GM06990 (cell line): ENCODE measurements around the gene BABAM2.

Experiments
- DNase-seq: peaks from one replicate; pipeline ENCODE4 v3.0.0-alpha.2; 2011; ENCODE audit not compliant: insufficient read length; ENCODE audit errors: extremely low read depth
- H3K27me3 ChIP-seq: replicated peaks from 2 replicates; pipeline ENCODE4 v1.6.0; 2011; ENCODE audit warnings: low read length; ENCODE audit not compliant: control insufficient read depth, insufficient read depth
- H3K36me3 ChIP-seq: 2 replicates; pipeline ENCODE4 v1.5.1; 2011; ENCODE audit warnings: low read length; ENCODE audit not compliant: control insufficient read depth, insufficient read depth
- H3K4me3 ChIP-seq: replicated peaks from 2 replicates; pipeline ENCODE4 v1.5.1; 2011; ENCODE audit warnings: low read depth, mild to moderate bottlenecking, control low read depth, low read length
- TF ChIP-seq, protein P1 (sequence below): IDR thresholded peaks from 2 replicates; pipeline ENCODE4 v1.5.1; 2011; ENCODE audit warnings: low read length, control low read depth, mild to moderate bottlenecking, inconsistent platforms; ENCODE audit not compliant: insufficient read depth, poor library complexity, severe bottlenecking

BABAM2 gene

DNA sequence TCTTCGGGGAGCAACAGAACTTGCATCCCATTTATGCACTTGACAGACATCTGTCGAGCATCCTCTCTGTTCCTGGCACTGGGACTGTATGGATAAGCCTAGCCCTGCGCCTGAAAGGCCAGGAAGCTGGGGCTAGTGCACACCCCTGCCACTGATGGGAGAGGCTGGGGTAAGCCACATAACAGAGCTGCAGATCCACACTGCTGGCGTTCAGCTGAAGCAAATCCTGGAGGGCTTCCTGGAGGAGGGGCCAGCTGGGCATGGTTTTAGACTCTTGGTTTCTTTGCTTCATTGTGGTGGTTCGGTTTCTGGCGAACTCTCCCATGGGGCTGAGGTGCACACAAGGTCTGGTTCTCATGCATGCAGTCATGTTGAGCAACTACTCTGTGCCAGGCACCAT is 456.7 kb downstream of the BABAM2 start:
- no peaks in the 10 kb centered on the region for H3K27me3 ChIP-seq
- no peaks in the 10 kb centered on the region for H3K36me3 ChIP-seq
- TF ChIP-seq, protein P1, sequence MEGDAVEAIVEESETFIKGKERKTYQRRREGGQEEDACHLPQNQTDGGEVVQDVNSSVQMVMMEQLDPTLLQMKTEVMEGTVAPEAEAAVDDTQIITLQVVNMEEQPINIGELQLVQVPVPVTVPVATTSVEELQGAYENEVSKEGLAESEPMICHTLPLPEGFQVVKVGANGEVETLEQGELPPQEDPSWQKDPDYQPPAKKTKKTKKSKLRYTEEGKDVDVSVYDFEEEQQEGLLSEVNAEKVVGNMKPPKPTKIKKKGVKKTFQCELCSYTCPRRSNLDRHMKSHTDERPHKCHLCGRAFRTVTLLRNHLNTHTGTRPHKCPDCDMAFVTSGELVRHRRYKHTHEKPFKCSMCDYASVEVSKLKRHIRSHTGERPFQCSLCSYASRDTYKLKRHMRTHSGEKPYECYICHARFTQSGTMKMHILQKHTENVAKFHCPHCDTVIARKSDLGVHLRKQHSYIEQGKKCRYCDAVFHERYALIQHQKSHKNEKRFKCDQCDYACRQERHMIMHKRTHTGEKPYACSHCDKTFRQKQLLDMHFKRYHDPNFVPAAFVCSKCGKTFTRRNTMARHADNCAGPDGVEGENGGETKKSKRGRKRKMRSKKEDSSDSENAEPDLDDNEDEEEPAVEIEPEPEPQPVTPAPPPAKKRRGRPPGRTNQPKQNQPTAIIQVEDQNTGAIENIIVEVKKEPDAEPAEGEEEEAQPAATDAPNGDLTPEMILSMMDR = no peak
- no peak for DNase-seq
- H3K4me3 ChIP-seq = no peak overlapping the region

DNA sequence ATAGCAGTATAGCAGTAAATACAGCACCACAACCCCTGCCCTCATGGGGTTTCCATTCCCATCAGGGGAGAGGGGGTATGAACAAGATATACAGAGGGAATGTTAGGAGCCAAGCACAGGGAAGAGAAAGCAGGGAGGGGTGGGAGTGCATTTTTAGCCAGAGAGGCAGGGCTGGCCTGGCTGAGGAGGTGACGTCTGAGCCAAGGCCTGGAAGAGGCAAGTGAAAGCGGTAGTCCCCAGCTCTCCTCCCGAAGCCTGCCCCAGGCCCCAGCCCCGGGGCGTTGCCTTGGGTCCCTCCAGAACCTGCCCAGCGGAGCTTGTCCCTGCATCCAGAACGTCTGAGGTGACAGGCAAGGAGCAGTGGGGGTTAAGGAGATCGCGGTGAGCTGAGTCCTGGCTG is 457.1 kb downstream of the BABAM2 start:
- TF ChIP-seq, protein P1 = no peak
- no peak for DNase-seq
- Histone ChIP-seq H3K27me3 (no peaks in the 10 kb centered on the region), H3K36me3 (no peaks in the 10 kb centered on the region), H3K4me3 (no peak overlapping the region)

DNA sequence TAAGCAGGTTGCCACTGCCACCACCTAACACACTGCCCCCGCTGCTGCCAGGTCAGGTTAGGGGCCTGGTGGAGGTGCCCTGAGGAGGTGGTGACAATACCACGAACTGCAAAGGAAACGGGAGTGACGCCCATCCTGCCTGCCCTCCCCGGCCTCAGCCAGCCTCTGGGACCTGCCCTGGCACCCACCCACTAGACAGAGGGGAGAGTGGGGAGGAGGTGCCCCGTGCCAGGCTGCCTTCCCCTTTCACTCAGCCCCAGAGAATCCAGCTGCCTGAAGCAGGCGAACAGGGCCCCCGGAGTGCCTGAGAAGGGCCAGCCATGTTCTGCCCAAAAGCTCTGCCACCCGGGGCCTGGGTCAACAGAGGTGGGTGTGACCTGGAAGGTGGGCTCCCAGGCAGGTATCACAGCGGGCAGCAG is 457.6 kb downstream of the BABAM2 start:
- Histone ChIP-seq H3K27me3 (no peaks in the 10 kb centered on the region), H3K36me3 (no peaks in the 10 kb centered on the region), H3K4me3 (no peak overlapping the region)
- no peak for DNase-seq
- TF ChIP-seq, protein P1 = no peak

DNA sequence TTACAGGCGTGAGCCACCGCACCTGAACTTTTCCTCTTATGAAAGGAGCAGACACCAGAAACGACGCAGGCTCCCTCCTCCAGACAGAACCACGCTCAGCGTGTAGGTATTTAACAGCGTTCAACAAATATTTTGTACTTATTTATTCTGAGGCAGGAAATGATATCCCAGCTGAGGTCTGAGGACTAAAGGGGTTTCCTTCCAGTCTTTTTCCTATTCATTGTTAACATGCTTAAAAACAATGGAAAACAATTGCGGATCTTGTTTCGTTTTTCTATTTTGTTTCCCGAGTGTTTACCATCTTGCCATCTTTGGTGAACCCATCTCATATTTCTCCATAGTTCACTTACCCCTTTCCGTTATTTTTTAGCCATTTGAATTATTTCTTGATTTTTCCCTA is 458.4 kb downstream of the BABAM2 start:
- Histone ChIP-seq H3K27me3 (no peaks in the 10 kb centered on the region), H3K4me3 (no peak overlapping the region), H3K36me3 (no peaks in the 10 kb centered on the region)
- no peak for DNase-seq
- TF ChIP-seq, protein P1 = no peak

DNA sequence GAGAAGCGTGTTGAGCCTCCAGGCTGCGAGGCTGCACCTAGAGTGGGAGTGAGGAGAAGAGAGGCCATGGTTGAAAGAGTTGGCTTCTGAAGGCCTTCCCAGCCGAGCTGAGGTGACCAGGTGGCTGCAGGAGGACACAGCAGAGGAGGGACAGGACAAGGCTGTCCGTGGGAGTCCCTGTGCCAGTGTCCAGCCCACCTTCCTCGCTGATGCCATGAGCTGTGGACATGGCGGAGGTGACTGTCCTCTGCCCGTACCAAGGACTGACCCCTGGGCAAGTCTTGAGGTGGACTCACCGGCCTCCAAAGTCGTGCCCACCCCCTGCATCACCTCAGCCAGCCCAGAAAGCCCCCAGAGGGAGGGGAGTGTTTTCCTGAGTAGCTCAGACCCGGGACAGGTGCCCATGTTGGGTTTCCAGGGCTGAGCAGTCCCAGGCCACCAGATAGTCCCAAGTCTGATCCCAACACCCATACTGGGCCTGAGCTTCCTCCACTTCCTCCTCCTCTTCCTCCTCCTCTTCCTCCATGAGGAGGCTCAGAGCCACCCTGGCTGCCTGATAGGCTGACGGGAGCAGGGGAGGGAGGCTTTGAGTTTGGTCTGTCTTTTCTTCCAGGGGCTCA is 459.1 kb downstream of the BABAM2 start:
- no peaks in the 10 kb centered on the region for H3K36me3 ChIP-seq
- H3K4me3 ChIP-seq = no peak overlapping the region
- no peak for DNase-seq
- H3K27me3 ChIP-seq = no peaks in the 10 kb centered on the region
- TF ChIP-seq, protein P1 = no peak

DNA sequence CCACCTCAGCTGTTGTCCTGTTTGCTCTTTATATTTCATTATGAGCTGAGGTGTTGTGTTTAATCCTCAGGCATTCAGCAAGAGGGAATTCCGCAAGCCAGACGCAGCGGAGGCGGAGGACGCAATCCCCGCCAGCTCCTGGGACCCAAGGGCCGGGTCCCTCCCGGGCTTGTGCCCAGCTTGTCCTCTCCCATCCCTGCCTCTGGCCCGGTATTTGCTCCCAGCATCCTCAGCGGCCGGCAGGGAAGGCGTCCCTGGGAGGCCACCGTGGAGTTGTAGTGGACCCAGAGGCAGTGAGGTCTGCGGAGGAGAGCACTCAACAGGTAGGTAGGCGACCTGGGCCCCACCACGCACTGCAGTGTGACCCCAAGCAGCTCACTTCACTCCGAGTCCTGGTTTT is 459.7 kb downstream of the BABAM2 start:
- TF ChIP-seq, protein P1 = no peak
- Histone ChIP-seq H3K36me3 (no peaks in the 10 kb centered on the region), H3K27me3 (no peaks in the 10 kb centered on the region), H3K4me3 (no peak overlapping the region)
- no peak for DNase-seq
